Measurements from ENCODE around the gene ZFP1. TPM values are rescaled to one million over a fixed set of nuclear protein-coding genes. Genes with fewer than 3 reads are reported as not detected.

The ZFP1 gene
- total and polyA plus RNA-seq, 2 donors (not counting 1 experiment from before 2014, with no cell fraction given): 9.8 to 14.4 TPM

- Histone ChIP-seq H3K4me1 (ENCODE audit: control insufficient read depth, extremely low read depth, insufficient read depth, low read length) (peaks cover 4% of the 10 kb centered on the region), H3K9me3 (ENCODE audit: control insufficient read depth, insufficient read depth, low read depth, low read length) (no peaks in the 10 kb centered on the region), H3K4me2 (ENCODE audit: extremely low read depth, insufficient read depth, low read length) (no peak overlapping the region), H3K79me2 (ENCODE audit: control insufficient read depth, insufficient read depth, low read length) (no peaks in the 10 kb centered on the region), H3K27ac (ENCODE audit: insufficient read depth, low read length) (no peak overlapping the region), H3K36me3 (ENCODE audit: control insufficient read depth, insufficient read depth, low read length) (no peaks in the 10 kb centered on the region), H3K27me3 (ENCODE audit: control insufficient read depth, insufficient read depth, low read length) (peaks cover 14% of the 10 kb centered on the region), H3K4me3 (replicated peaks in 1 of 4; ENCODE audit: control extremely low read depth in 1 of 4, insufficient read depth in 1 of 4, low read depth in 3 of 4, low read length in 4 of 4) (no peak overlapping the region), H2AFZ (ENCODE audit: low read length) (no peak overlapping the region), H3K9ac (ENCODE audit: insufficient read depth, low read length) (no peak overlapping the region), H4K20me1 (ENCODE audit: control insufficient read depth, extremely low read depth, insufficient read depth, low read length) (no peaks in the 10 kb centered on the region)
- no peak for TF ChIP-seq EZH2 (IDR thresholded peaks at IDR 0.05; ENCODE audit: low read length, missing control alignments)
- TF ChIP-seq, protein P1, sequence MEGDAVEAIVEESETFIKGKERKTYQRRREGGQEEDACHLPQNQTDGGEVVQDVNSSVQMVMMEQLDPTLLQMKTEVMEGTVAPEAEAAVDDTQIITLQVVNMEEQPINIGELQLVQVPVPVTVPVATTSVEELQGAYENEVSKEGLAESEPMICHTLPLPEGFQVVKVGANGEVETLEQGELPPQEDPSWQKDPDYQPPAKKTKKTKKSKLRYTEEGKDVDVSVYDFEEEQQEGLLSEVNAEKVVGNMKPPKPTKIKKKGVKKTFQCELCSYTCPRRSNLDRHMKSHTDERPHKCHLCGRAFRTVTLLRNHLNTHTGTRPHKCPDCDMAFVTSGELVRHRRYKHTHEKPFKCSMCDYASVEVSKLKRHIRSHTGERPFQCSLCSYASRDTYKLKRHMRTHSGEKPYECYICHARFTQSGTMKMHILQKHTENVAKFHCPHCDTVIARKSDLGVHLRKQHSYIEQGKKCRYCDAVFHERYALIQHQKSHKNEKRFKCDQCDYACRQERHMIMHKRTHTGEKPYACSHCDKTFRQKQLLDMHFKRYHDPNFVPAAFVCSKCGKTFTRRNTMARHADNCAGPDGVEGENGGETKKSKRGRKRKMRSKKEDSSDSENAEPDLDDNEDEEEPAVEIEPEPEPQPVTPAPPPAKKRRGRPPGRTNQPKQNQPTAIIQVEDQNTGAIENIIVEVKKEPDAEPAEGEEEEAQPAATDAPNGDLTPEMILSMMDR (conservative IDR thresholded peaks at IDR 0.05 in 1 of 2, IDR thresholded peaks at IDR 0.05 in 1 of 2; ENCODE audit: low read depth in 1 of 2, low read length in 2 of 2): no peak
- no peak for DNase-seq (ENCODE audit: low read depth in 2 of 2)
Observed at GRCh38 chr16:75195811-75196790, 47.8 kb downstream of the ZFP1 start.

DNA sequence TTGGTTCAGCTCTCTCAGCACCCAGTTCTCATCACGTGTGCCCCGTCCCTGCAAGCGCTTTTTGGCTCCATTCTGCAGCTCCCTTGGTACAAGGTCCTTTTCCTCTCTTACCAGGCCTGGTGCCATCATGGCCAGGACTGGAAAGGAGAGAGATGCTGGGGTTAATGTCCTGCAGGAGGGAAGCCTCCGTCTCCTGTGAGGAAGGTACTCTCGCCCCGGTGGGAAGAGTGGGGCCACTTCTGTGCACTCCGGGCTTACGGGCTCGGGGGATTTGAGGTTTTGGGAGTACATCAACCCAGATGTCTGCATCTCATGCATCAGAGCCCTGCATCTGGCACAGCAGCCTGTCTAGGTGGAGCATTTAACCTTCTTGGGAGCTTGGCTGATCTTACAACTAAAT is 48.5 kb downstream of the ZFP1 start:
- Histone ChIP-seq H2AFZ (ENCODE audit: low read length) (no peak overlapping the region), H3K9me3 (ENCODE audit: control insufficient read depth, insufficient read depth, low read depth, low read length) (no peaks in the 10 kb centered on the region), H3K36me3 (ENCODE audit: control insufficient read depth, insufficient read depth, low read length) (no peaks in the 10 kb centered on the region), H3K27me3 (ENCODE audit: control insufficient read depth, insufficient read depth, low read length) (peaks cover 14% of the 10 kb centered on the region), H3K4me3 (replicated peaks in 1 of 4; ENCODE audit: control extremely low read depth in 1 of 4, insufficient read depth in 1 of 4, low read depth in 3 of 4, low read length in 4 of 4) (no peak overlapping the region), H3K9ac (ENCODE audit: insufficient read depth, low read length) (no peak overlapping the region), H3K4me1 (ENCODE audit: control insufficient read depth, extremely low read depth, insufficient read depth, low read length) (peaks cover 4% of the 10 kb centered on the region), H3K4me2 (ENCODE audit: extremely low read depth, insufficient read depth, low read length) (no peak overlapping the region), H3K27ac (ENCODE audit: insufficient read depth, low read length) (no peak overlapping the region), H4K20me1 (ENCODE audit: control insufficient read depth, extremely low read depth, insufficient read depth, low read length) (no peaks in the 10 kb centered on the region), H3K79me2 (ENCODE audit: control insufficient read depth, insufficient read depth, low read length) (no peaks in the 10 kb centered on the region)
- no peak for TF ChIP-seq EZH2 (IDR thresholded peaks at IDR 0.05; ENCODE audit: low read length, missing control alignments)
- TF ChIP-seq, protein P1 (conservative IDR thresholded peaks at IDR 0.05 in 1 of 2, IDR thresholded peaks at IDR 0.05 in 1 of 2; ENCODE audit: low read depth in 1 of 2, low read length in 2 of 2): no peak
- no peak for DNase-seq (ENCODE audit: low read depth in 2 of 2)

DNA sequence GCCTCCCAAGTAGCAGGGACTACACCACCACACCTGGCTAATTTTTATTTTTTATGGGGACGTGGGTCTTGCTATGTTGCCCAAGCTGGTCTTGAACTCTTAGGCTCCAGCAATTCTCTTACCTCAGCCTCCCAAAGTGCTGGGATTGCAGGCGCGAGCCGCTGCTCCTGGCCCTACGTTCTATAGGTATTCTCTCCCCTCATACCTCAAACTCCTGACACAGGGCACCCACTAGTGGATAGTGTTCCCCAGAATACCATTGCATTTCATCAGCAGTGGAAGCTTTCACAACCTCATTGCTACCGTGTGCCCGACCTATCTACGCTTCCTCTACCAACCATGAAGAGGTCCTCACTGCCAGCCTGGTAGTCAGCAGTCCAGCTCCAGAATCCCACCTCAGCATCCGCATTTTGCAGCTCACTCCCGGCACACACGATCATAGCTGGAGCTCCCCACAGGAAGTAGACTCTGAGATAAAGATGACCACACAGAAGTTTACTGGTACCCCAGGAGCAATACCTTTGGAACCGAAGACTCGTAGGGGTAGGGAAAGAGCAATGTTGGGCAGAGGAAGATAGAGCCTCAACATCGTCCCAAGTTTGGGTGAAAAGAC is 49.3 kb downstream of the ZFP1 start:
- TF ChIP-seq, protein P1 (conservative IDR thresholded peaks at IDR 0.05 in 1 of 2, IDR thresholded peaks at IDR 0.05 in 1 of 2; ENCODE audit: low read depth in 1 of 2, low read length in 2 of 2): no peak
- no peak for TF ChIP-seq EZH2 (IDR thresholded peaks at IDR 0.05; ENCODE audit: low read length, missing control alignments)
- H4K20me1 ChIP-seq (ENCODE audit: control insufficient read depth, extremely low read depth, insufficient read depth, low read length): no peaks in the 10 kb centered on the region
- H3K4me3 ChIP-seq (replicated peaks in 1 of 4; ENCODE audit: control extremely low read depth in 1 of 4, insufficient read depth in 1 of 4, low read depth in 3 of 4, low read length in 4 of 4): peak overlapping the region in 1 of 4 experiments; percentile 24
- H3K4me1 ChIP-seq (ENCODE audit: control insufficient read depth, extremely low read depth, insufficient read depth, low read length): peaks cover 4% of the 10 kb centered on the region
- no peak for DNase-seq (ENCODE audit: low read depth in 2 of 2)
- no peaks in the 10 kb centered on the region for H3K9me3 ChIP-seq (ENCODE audit: control insufficient read depth, insufficient read depth, low read depth, low read length)
- no peaks in the 10 kb centered on the region for H3K36me3 ChIP-seq (ENCODE audit: control insufficient read depth, insufficient read depth, low read length)
- H3K27me3 ChIP-seq (ENCODE audit: control insufficient read depth, insufficient read depth, low read length): peaks cover 14% of the 10 kb centered on the region
- no peaks in the 10 kb centered on the region for H3K79me2 ChIP-seq (ENCODE audit: control insufficient read depth, insufficient read depth, low read length)
- no peak overlapping the region for H3K27ac ChIP-seq (ENCODE audit: insufficient read depth, low read length)
- peak overlapping the region; percentile 42 for H2AFZ ChIP-seq (ENCODE audit: low read length)
- H3K9ac ChIP-seq (ENCODE audit: insufficient read depth, low read length): no peak overlapping the region
- H3K4me2 ChIP-seq (ENCODE audit: extremely low read depth, insufficient read depth, low read length): peak overlapping the region; percentile 81

All from fibroblast of lung (primary cell).